Stimulated activated CD4-positive, alpha-beta T cell treated with anti-CD3 and anti-CD28 coated beads, Interleukin-1b, Interleukin-23, amount 100 ng/mL, for 4 hours (primary cell): ENCODE data around the gene USP40.
"Not testable (repeated sequence)": the region's sequence is repeated elsewhere in the genome, so short reads cannot be mapped to it uniquely, and the experiment has no call there.

Experiments used
- DNase-seq, 2 donors: peaks; one replicate each; pipeline ENCODE4 v3.0.0-alpha.2; 2020; ENCODE audit warnings: low read depth in 2 of 2

USP40 gene

GRCh38 chr2:233566141-233566956 lies at the start of gene USP40:
Gene USP40, minus strand, starts transcription at chr2:233566782. Its CDS starts 1,228 bp downstream, at chr2:233565554.
- peak; percentile 28 to 53 for DNase-seq

GRCh38 chr2:233611284-233611683 lies 44.7 kb upstream of the USP40 start:
- no peak for DNase-seq

GRCh38 chr2:233605680-233606079 lies 39.1 kb upstream of the USP40 start:
- no peak for DNase-seq

GRCh38 chr2:233604826-233605225 lies 38.2 kb upstream of the USP40 start:
- no peak for DNase-seq

- no peak for DNase-seq
Measured at GRCh38 chr2:233603520-233603919, 36.9 kb upstream of the USP40 start.

- DNase-seq = no peak
Measured at GRCh38 chr2:233602076-233602475, 35.5 kb upstream of the USP40 start.

GRCh38 chr2:233600386-233600785 lies 33.8 kb upstream of the USP40 start:
- no peak for DNase-seq

GRCh38 chr2:233598952-233599351 lies 32.4 kb upstream of the USP40 start:
- no peak for DNase-seq

GRCh38 chr2:233597522-233597921 lies 30.9 kb upstream of the USP40 start:
- DNase-seq = no peak

GRCh38 chr2:233593201-233593600 lies 26.6 kb upstream of the USP40 start:
- no peak for DNase-seq

GRCh38 chr2:233592706-233593105 lies 26.1 kb upstream of the USP40 start:
- DNase-seq = not testable (repeated sequence)

GRCh38 chr2:233588400-233588799 lies 21.8 kb upstream of the USP40 start:
- no peak for DNase-seq

GRCh38 chr2:233584210-233584609 lies 17.6 kb upstream of the USP40 start:
- no peak for DNase-seq

- DNase-seq = not testable (repeated sequence)
Measured at GRCh38 chr2:233583217-233583965, 16.8 kb upstream of the USP40 start.

- not testable (repeated sequence) for DNase-seq
Measured at GRCh38 chr2:233577341-233577740, 10.8 kb upstream of the USP40 start.

- DNase-seq = no peak
Measured at GRCh38 chr2:233572468-233572867, 5.9 kb upstream of the USP40 start.

- DNase-seq = no peak
Measured at GRCh38 chr2:233571462-233571861, 4.9 kb upstream of the USP40 start.

- no peak for DNase-seq
Measured at GRCh38 chr2:233571001-233571400, 4.4 kb upstream of the USP40 start.

- DNase-seq = no peak
Measured at GRCh38 chr2:233565685-233566140, 869 bp downstream of the USP40 start.

GRCh38 chr2:233563663-233564430 lies 2.7 kb downstream of the USP40 start:
- no peak for DNase-seq

- no peak for DNase-seq
Measured at GRCh38 chr2:233556881-233557736, 9.5 kb downstream of the USP40 start.
